Measurements from ENCODE around the gene REV3L. TPM values are rescaled to one million over a fixed set of nuclear protein-coding genes. Genes with fewer than 3 reads are reported as not detected.

The REV3L gene
- total RNA-seq, 1 experiment from 2014 or later: 5.7 TPM

- TF ChIP-seq HMGXB4 (CRISPR knock-in tag; IDR thresholded peaks at IDR 0.05) (no peak), ERG (CRISPR knock-in tag; IDR thresholded peaks at IDR 0.05) (no peak), IRF2 (CRISPR knock-in tag; IDR thresholded peaks at IDR 0.05; ENCODE audit: borderline replicate concordance, low read depth) (no peak), NFE2L1 (CRISPR knock-in tag; IDR thresholded peaks at IDR 0.05) (no peak), MLX (CRISPR knock-in tag; IDR thresholded peaks at IDR 0.05) (no peak), CBFB (CRISPR knock-in tag; IDR thresholded peaks at IDR 0.05; ENCODE audit: low read depth) (no peak), FOXJ3 (CRISPR knock-in tag; IDR thresholded peaks at IDR 0.05; ENCODE audit: borderline replicate concordance) (no peak)
- TF ChIP-seq, protein P1, sequence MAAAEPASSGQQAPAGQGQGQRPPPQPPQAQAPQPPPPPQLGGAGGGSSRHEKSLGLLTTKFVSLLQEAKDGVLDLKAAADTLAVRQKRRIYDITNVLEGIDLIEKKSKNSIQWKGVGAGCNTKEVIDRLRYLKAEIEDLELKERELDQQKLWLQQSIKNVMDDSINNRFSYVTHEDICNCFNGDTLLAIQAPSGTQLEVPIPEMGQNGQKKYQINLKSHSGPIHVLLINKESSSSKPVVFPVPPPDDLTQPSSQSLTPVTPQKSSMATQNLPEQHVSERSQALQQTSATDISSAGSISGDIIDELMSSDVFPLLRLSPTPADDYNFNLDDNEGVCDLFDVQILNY (CRISPR knock-in tag; IDR thresholded peaks at IDR 0.05): no peak
- TF ChIP-seq, protein P2, sequence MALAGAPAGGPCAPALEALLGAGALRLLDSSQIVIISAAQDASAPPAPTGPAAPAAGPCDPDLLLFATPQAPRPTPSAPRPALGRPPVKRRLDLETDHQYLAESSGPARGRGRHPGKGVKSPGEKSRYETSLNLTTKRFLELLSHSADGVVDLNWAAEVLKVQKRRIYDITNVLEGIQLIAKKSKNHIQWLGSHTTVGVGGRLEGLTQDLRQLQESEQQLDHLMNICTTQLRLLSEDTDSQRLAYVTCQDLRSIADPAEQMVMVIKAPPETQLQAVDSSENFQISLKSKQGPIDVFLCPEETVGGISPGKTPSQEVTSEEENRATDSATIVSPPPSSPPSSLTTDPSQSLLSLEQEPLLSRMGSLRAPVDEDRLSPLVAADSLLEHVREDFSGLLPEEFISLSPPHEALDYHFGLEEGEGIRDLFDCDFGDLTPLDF (CRISPR knock-in tag; IDR thresholded peaks at IDR 0.05): no peak
- TF ChIP-seq, protein P3, sequence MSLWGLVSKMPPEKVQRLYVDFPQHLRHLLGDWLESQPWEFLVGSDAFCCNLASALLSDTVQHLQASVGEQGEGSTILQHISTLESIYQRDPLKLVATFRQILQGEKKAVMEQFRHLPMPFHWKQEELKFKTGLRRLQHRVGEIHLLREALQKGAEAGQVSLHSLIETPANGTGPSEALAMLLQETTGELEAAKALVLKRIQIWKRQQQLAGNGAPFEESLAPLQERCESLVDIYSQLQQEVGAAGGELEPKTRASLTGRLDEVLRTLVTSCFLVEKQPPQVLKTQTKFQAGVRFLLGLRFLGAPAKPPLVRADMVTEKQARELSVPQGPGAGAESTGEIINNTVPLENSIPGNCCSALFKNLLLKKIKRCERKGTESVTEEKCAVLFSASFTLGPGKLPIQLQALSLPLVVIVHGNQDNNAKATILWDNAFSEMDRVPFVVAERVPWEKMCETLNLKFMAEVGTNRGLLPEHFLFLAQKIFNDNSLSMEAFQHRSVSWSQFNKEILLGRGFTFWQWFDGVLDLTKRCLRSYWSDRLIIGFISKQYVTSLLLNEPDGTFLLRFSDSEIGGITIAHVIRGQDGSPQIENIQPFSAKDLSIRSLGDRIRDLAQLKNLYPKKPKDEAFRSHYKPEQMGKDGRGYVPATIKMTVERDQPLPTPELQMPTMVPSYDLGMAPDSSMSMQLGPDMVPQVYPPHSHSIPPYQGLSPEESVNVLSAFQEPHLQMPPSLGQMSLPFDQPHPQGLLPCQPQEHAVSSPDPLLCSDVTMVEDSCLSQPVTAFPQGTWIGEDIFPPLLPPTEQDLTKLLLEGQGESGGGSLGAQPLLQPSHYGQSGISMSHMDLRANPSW (CRISPR knock-in tag; conservative IDR thresholded peaks at IDR 0.05; ENCODE audit: low read depth): no peak
Measured at GRCh38 chr6:111411978-111412566, 70.9 kb downstream of the REV3L start (continued).

GRCh38 chr6:111411046-111411445 lies 72.0 kb downstream of the REV3L start:
- Mint-ChIP-seq H3K4me3 (no peak overlapping the region), H3K27me3 (ENCODE audit: low read depth) (no peaks in the 10 kb centered on the region), H3K4me1 (no peaks in the 10 kb centered on the region), H3K36me3 (no peaks in the 10 kb centered on the region), H3K9me3 (no peaks in the 10 kb centered on the region), H3K27ac (no peak overlapping the region; the same call in 1 of the 2 replicates)
- TF ChIP-seq, protein P2 (CRISPR knock-in tag; IDR thresholded peaks at IDR 0.05): no peak
- no peak for TF ChIP-seq ELF4 (CRISPR knock-in tag; IDR thresholded peaks at IDR 0.05; ENCODE audit: low read depth)
- TF ChIP-seq, protein P4, sequence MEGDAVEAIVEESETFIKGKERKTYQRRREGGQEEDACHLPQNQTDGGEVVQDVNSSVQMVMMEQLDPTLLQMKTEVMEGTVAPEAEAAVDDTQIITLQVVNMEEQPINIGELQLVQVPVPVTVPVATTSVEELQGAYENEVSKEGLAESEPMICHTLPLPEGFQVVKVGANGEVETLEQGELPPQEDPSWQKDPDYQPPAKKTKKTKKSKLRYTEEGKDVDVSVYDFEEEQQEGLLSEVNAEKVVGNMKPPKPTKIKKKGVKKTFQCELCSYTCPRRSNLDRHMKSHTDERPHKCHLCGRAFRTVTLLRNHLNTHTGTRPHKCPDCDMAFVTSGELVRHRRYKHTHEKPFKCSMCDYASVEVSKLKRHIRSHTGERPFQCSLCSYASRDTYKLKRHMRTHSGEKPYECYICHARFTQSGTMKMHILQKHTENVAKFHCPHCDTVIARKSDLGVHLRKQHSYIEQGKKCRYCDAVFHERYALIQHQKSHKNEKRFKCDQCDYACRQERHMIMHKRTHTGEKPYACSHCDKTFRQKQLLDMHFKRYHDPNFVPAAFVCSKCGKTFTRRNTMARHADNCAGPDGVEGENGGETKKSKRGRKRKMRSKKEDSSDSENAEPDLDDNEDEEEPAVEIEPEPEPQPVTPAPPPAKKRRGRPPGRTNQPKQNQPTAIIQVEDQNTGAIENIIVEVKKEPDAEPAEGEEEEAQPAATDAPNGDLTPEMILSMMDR (IDR thresholded peaks at IDR 0.05): no peak
- no peak for TF ChIP-seq CDX4 (CRISPR knock-in tag; IDR thresholded peaks at IDR 0.05; ENCODE audit: borderline replicate concordance)
- no peak for DNase-seq (ENCODE audit: low spot score)
- ATAC-seq: no peak
- POLR2A ChIA-PET: interaction anchor here (0.9 kb wide), 1 partner anchor 19 kb away, joined by 3 read pairs; no protein-coding TSS in a partner anchor
- CTCF ChIA-PET: no interaction called here

Data from WTC11 (cell line).